SK-N-SH (cell line): Measurements from ENCODE around the gene KRT6A. TPM values are rescaled to one million over a fixed set of nuclear protein-coding genes. Genes with fewer than 3 reads are reported as not detected.

Experiments used
- CTCF ChIA-PET: fragments of 300-600, 350-600 bp; formaldehyde crosslinking; extraction: SDS; loops from one replicate; lab custom pipeline; 2021; lab: Yijun Ruan, JAX
- POLR2A ChIA-PET: fragments of 350-600 bp; sonication (Branson Sonifier 250); formaldehyde crosslinking; extraction: SDS; loops from one replicate; lab custom pipeline; 2020; ENCODE audit warnings: antibody characterized with exemption, inconsistent platforms; lab: Yijun Ruan, JAX
- DNase-seq: peaks from one replicate; pipeline ENCODE4 v3.0.0; 2012
- H2AFZ ChIP-seq: fragments of 200-600 bp; sonication (generic); 2 replicates; pipeline ENCODE4 v1.8.1; 2016; ENCODE audit warnings: antibody characterized with exemption, mild to moderate bottlenecking, low read depth
- H3F3A ChIP-seq: fragments of 200-600 bp; sonication (generic); replicated peaks from 2 replicates; pipeline ENCODE3; 2016; ENCODE audit warnings: antibody characterized with exemption, mild to moderate bottlenecking; ENCODE audit not compliant: insufficient read depth
- H3K27ac ChIP-seq, 2 experiments: fragments of 200-500 bp in 1 of 2; fragments of 200-600 bp in 1 of 2; sonication (Bioruptor generic) in 1 of 2; sonication (generic), shearing (Covaris generic) in 1 of 2; 2 replicates each; pipeline versions ENCODE4 v1.5.1 to v1.6.1; 2014 to 2016; ENCODE audit warnings: low read depth in 2 of 2, inconsistent platforms in 1 of 2, low read length in 1 of 2, mild to moderate bottlenecking in 1 of 2, mixed read lengths in 1 of 2
- H3K27me3 ChIP-seq: fragments of 200-600 bp; sonication (generic), shearing (Covaris generic); 2 replicates; pipeline ENCODE4 v1.6.1; 2016; ENCODE audit warnings: mixed run types; ENCODE audit not compliant: insufficient read depth
- H3K36me3 ChIP-seq, 2 experiments: fragments of 200-500 bp in 1 of 2; fragments of 200-600 bp in 1 of 2; sonication (Bioruptor generic) in 1 of 2; sonication (generic) in 1 of 2; replicated peaks in 1 of 2; 2 replicates each; pipeline versions ENCODE3 to v1.5.1; 2014 to 2016; ENCODE audit warnings: low read length in 1 of 2, mild to moderate bottlenecking in 1 of 2; ENCODE audit not compliant: insufficient read depth in 2 of 2, control insufficient read depth in 1 of 2
- H3K4me1 ChIP-seq, 2 experiments: fragments of 200-500 bp in 1 of 2; fragments of 200-600 bp in 1 of 2; sonication (Bioruptor generic) in 1 of 2; sonication (generic), shearing (Covaris generic) in 1 of 2; 2 replicates each; pipeline versions ENCODE4 v1.5.1 to v1.6.1; 2014 to 2016; ENCODE audit warnings: low read depth in 1 of 2, low read length in 1 of 2, mixed run types in 1 of 2; ENCODE audit not compliant: insufficient read depth in 2 of 2, control insufficient read depth in 1 of 2
- H3K4me2 ChIP-seq: fragments of 200-600 bp; sonication (generic), shearing (Covaris generic); 2 replicates; pipeline ENCODE4 v1.6.1; 2017; ENCODE audit warnings: mixed run types
- H3K4me3 ChIP-seq, 2 experiments: fragments of 200-500 bp in 1 of 2; fragments of 200-600 bp in 1 of 2; sonication (Bioruptor generic) in 1 of 2; sonication (generic), shearing (Covaris generic) in 1 of 2; 2 replicates each; pipeline versions ENCODE4 v1.5.1 to v1.8.1; 2014 to 2016; ENCODE audit warnings: low read depth in 2 of 2, inconsistent platforms in 1 of 2, low read length in 1 of 2, mild to moderate bottlenecking in 1 of 2, mixed read lengths in 1 of 2, moderate library complexity in 1 of 2
- H3K79me2 ChIP-seq: fragments of 200-600 bp; sonication (generic); 2 replicates; pipeline ENCODE4 v1.8.1; 2017; ENCODE audit warnings: mild to moderate bottlenecking; ENCODE audit not compliant: insufficient read depth
- H3K9ac ChIP-seq: fragments of 200-600 bp; sonication (generic); 2 replicates; pipeline ENCODE4 v1.6.1; 2017; ENCODE audit warnings: mixed run types
- H3K9me2 ChIP-seq: fragments of 200-600 bp; sonication (generic); 2 replicates; pipeline ENCODE4 v1.6.1; 2017; ENCODE audit warnings: mixed run types
- H3K9me3 ChIP-seq: fragments of 200-600 bp; sonication (generic); 2 replicates; pipeline ENCODE4 v1.6.1; 2017; ENCODE audit warnings: mixed run types, mild to moderate bottlenecking, moderate library complexity
- H4K20me1 ChIP-seq: fragments of 200-600 bp; sonication (generic); 2 replicates; pipeline ENCODE4 v1.6.1; 2017; ENCODE audit warnings: mild to moderate bottlenecking, mixed run types; ENCODE audit not compliant: insufficient read depth
- EP300 ChIP-seq, 2 experiments: IDR thresholded peaks; 2 replicates each; pipeline versions ENCODE4 v1.4.0 to v1.6.1; 2012; ENCODE audit warnings: borderline replicate concordance in 1 of 2, low read depth in 1 of 2, low read length in 1 of 2
- FOXM1 ChIP-seq: IDR thresholded peaks from 2 replicates; pipeline ENCODE4 v1.4.0; 2012; ENCODE audit warnings: low read depth, mild to moderate bottlenecking
- GATA2 ChIP-seq: sonication (generic); formaldehyde crosslinking; IDR thresholded peaks from 2 replicates; pipeline ENCODE4 v1.5.0; 2020; ENCODE audit warnings: mild to moderate bottlenecking, missing genetic modification reagents
- MEF2A ChIP-seq: IDR thresholded peaks from 2 replicates; pipeline ENCODE4 v1.4.0; 2012; ENCODE audit warnings: low read depth, borderline replicate concordance
- NFIC ChIP-seq: IDR thresholded peaks from 2 replicates; pipeline ENCODE4 v1.4.0; 2012; ENCODE audit warnings: borderline replicate concordance
- NRF1 ChIP-seq: IDR thresholded peaks from 2 replicates; pipeline ENCODE4 v1.6.1; 2012; ENCODE audit warnings: low read depth, mild to moderate bottlenecking, low read length
- PBX3 ChIP-seq: IDR thresholded peaks from 2 replicates; pipeline ENCODE4; 2012
- POLR2AphosphoS5 ChIP-seq: IDR thresholded peaks from 2 replicates; pipeline ENCODE4 v1.6.1; 2012; ENCODE audit warnings: low read depth, low read length
- SIN3A ChIP-seq: IDR thresholded peaks from 2 replicates; pipeline ENCODE4 v1.6.1; 2012; ENCODE audit warnings: low read depth, mild to moderate bottlenecking, low read length, moderate library complexity, borderline replicate concordance
- SMC3 ChIP-seq: IDR thresholded peaks from 2 replicates; pipeline ENCODE4 v1.6.1; 2012; ENCODE audit warnings: low read depth, low read length, improper control_type of control experiment
- USF1 ChIP-seq: IDR thresholded peaks from 2 replicates; pipeline ENCODE4 v1.4.0; 2012; ENCODE audit warnings: low read depth, borderline replicate concordance
- WGBS: methylation state at CpG from one replicate; pipeline ENCODE4 v1.1.6; 2017; ENCODE audit warnings: low lambda C conversion rate; 5-methylcytosine and 5-hydroxymethylcytosine counted together
- polyA plus RNA-seq, 3 experiments: library from polyadenylated mRNA; depleted of rRNA; stranded (reverse); fragments of >200 nt; gene quantifications; 2 replicates each; pipeline ENCODE4 v1.2.3, GENCODE V29; 2012

The KRT6A gene
- polyA plus RNA-seq, 1 of the 3 experiments (the other 2 are of a cell fraction) = not detected

GRCh38 chr12:52446367-52447045 is 46.6 kb downstream of the KRT6A start:
- H3K27ac ChIP-seq = no peak overlapping the region
- ChIA-PET CTCF (interaction anchor here (2.8 kb wide), 1 partner anchor 438 kb away, joined by 6 read pairs; no protein-coding TSS in a partner anchor), POLR2A (no interaction called here)
- peaks cover 10% of the 10 kb centered on the region for H3F3A ChIP-seq
- no peaks in the 10 kb centered on the region for H3K9me2 ChIP-seq
- H3K4me3 ChIP-seq = no peak overlapping the region
- no peak overlapping the region for H2AFZ ChIP-seq
- DNase-seq = no peak
- H3K36me3 ChIP-seq = no peaks in the 10 kb centered on the region
- no peaks in the 10 kb centered on the region for H3K9me3 ChIP-seq
- no peak overlapping the region for H3K9ac ChIP-seq
- peaks cover 0 to 7% of the 10 kb centered on the region in 2 experiments; a peak in 2 of 4 replicates for H3K4me1 ChIP-seq
- H3K4me2 ChIP-seq = no peak overlapping the region
- no peaks in the 10 kb centered on the region for H3K79me2 ChIP-seq
- H4K20me1 ChIP-seq = no peaks in the 10 kb centered on the region
- H3K27me3 ChIP-seq = peaks cover 31% of the 10 kb centered on the region
- TF ChIP-seq PBX3 (no peak), SIN3A (no peak), GATA2 (CRISPR knock-in tag) (no peak), NRF1 (no peak), NFIC (no peak), FOXM1 (no peak)
- WGBS = 36% methylated on average over 6 of the region's 6 CpGs

- Histone ChIP-seq H3K9ac (no peak overlapping the region), H3F3A (peaks cover 17% of the 10 kb centered on the region)
- TF ChIP-seq USF1 (no peak), SMC3 (no peak), POLR2AphosphoS5 (no peak), MEF2A (no peak), EP300 (IDR thresholded peaks at IDR 0.05; ENCODE audit: borderline replicate concordance in 1 of 2, low read depth in 1 of 2, low read length in 1 of 2) (no peak)
- TF ChIP-seq, all 33 proteins: peak for 0
- ChIA-PET POLR2A (no interaction called here), CTCF (interaction anchor here (2.8 kb wide), 1 partner anchor 439 kb away, joined by 6 read pairs; no protein-coding TSS in a partner anchor)
- Histone ChIP-seq H3K79me2 (no peaks in the 10 kb centered on the region), H3K36me3 (no peaks in the 10 kb centered on the region), H3K4me2 (no peak overlapping the region), H3K9me2 (no peaks in the 10 kb centered on the region), H3K4me1 (peaks cover 0 to 13% of the 10 kb centered on the region in 2 experiments; a peak in 2 of 4 replicates), H2AFZ (no peak overlapping the region), H3K27me3 (peaks cover 31% of the 10 kb centered on the region), H3K4me3 (no peak overlapping the region), H3K27ac (no peak overlapping the region), H3K9me3 (no peaks in the 10 kb centered on the region), H4K20me1 (no peaks in the 10 kb centered on the region)
- WGBS = 0% methylated on average over 3 of the region's 3 CpGs
- no peak for DNase-seq
Observed at GRCh38 chr12:52445876-52446275, 47.2 kb downstream of the KRT6A start.
